GM20000 (cell line): ENCODE results near the gene B3GLCT.

ENCODE experiments used
- DNase-seq: peaks from one replicate; pipeline ENCODE4 v3.0.0; 2012; ENCODE audit warnings: low spot score
- CTCF ChIP-seq: IDR thresholded peaks from 2 replicates; pipeline ENCODE4 v1.5.1; 2012; ENCODE audit warnings: mild to moderate bottlenecking, control low read depth; ENCODE audit errors: extremely low read depth, missing control alignments

B3GLCT gene

GRCh38 chr13:31200637-31200971 lies 829 bp downstream of the B3GLCT start:
- no peak for TF ChIP-seq CTCF
- no peak for DNase-seq

DNA sequence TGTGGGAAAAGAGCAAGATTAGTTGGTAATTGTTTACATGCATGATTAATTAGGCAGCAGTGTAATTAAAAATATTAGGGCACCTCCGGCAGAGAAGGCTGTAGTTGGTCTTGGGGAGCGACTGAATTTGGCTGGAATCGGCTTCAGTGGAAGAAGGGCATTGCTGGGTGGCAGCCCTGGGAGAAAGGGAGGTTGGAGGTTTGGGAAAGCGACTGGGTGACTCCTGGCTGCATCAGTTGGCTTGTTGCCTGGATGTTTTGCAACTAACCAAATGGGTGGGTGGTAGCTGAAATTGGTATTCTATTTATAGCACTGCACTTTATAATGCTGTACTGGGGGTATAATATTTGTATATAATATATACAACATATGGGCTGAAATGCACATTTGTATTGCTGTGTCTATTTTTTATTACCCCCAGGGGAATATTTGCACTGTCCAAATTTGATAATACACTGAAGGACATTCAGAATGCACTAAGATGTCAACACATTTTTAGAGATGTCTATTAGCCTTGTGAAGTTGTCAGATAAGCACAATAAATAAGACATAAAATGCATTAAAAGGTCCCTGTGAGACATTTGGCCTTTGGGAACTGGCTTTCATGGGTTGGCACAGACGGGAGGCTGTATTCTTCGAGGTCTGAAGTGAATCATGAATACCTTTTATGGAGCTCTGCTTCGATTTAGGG lies 1.7 kb downstream of the B3GLCT start:
- no peak for DNase-seq
- TF ChIP-seq CTCF = no peak

DNA sequence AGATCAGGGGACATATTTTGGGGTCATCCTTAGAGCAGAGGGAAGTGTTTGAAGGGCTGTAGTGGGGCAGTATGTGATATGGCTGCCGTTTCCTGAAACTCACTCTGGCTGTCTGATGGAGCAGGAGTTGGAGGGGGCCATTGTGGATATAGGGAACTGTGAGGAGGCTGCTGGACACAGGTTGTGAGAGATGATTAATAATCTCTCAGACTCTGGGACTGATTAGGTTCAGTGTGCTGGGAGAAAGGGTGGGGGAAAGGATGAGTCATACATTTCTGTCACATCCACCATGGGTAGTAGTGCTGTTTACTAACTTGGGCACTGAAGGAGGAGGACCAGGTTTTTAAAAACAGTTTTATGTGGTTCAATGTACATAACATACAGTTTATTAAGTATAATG lies 4.8 kb downstream of the B3GLCT start:
- no peak for DNase-seq
- TF ChIP-seq CTCF = no peak

DNA sequence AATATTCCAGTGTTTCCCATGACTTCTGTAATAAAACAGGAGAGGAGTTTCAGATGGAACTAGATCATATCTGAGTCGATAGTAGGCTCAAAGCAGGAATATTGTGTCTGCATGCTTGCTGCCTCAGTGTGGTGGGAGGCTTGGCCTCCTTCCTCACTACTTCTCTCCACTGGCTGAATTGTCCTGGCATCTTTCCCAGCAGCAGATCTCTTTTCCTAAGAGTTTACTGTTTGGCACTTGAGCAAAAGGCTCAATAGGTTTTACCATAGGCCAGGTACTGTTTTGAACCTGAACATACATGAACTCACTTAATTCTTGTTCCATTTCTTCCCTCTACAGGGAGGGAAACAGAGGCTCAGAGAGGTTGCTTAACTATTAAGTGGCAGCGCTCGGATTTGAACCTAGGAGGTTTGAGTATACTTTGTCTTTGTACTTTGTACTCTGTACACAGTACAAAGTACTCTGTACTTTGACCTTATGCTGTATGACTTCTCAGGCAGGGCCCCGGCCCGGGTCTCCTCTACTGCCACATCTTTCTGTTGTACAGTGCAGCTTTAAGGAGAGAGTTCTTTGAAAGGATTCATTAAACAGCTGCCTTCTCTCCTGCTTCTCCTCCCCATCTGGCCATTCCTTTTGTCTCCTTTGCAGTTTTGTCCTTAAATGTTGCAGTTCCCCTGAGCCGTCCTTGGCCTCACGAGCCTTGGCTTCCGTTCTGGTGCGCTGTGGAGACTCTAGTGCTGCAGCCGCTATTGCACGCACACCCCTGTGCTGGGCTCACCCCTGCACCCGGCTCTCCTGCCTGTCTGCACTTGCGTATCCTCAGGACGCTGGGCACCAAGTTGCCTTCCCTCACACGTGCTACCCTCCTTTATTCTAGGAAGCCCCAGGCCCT lies 8.1 kb downstream of the B3GLCT start:
- no peak for DNase-seq
- TF ChIP-seq CTCF = no peak

GRCh38 chr13:31208559-31209122 lies 8.9 kb downstream of the B3GLCT start:
- no peak for DNase-seq
- TF ChIP-seq CTCF = no peak

DNA sequence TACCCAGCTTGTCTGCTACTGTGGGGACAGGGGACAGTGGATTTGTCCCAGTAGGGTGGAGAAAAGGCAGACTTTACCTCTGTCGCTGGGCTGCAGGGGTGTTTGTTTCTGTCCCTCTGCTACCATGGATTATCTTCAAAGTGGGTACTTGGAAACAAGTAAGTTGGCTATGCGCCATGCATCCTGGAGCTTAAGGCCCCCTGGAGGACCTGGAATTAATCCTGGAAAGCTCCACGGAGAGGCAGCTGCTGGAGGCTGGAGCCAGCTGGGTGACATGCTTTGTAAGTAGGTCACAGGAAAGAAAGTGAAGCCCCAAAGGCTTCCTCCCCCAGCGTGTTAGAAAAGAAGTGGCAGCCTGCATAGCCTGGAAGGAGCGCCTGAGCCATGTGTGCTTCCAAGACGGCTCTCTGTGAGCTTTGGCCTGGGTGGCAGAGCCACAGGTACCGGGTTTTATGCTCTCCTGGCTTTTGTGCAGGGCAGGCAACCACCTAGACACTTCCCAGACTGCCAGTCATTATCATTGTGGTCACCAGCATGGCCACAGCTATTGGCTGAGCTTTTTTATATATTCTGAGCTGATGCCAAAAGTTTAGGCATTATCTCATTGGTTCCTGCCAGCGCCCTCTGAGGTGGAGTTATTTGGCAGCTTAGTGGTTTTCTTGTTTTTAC lies 9.5 kb downstream of the B3GLCT start:
- DNase-seq = no peak
- no peak for TF ChIP-seq CTCF

- no peak for DNase-seq
- no peak for TF ChIP-seq CTCF
These were observed 10.1 kb downstream of the B3GLCT start for GRCh38 chr13:31209841-31210210.
